HepG2 (cell line): ENCODE measurements around the gene NR2F6.

Source experiments
- CTCF ChIP-seq: sonication (generic); formaldehyde crosslinking; IDR thresholded peaks from 2 replicates; pipeline ENCODE4 v1.5.0; 2020; ENCODE audit warnings: mild to moderate bottlenecking, missing genetic modification reagents, moderate library complexity
- EP300 ChIP-seq, 3 experiments: sonication (generic) in 1 of 3; formaldehyde crosslinking in 1 of 3; IDR thresholded peaks; 2 replicates each; pipeline versions ENCODE4 v1.5.1 to v1.6.1; 2011 to 2020; ENCODE audit warnings: low read depth in 2 of 3, low read length in 2 of 3, borderline replicate concordance in 1 of 3, improper control_type of control experiment in 1 of 3, mild to moderate bottlenecking in 1 of 3, missing genetic modification reagents in 1 of 3, moderate library complexity in 1 of 3
- FOXK1 ChIP-seq: sonication (generic); formaldehyde crosslinking; IDR thresholded peaks from 2 replicates; pipeline ENCODE4 v1.4.0; 2020; ENCODE audit warnings: low read depth, missing genetic modification reagents, borderline replicate concordance
- GFI1 ChIP-seq: sonication (generic); formaldehyde crosslinking; IDR thresholded peaks from 2 replicates; pipeline ENCODE4 v1.5.0; 2020; ENCODE audit warnings: missing genetic modification reagents, mild to moderate bottlenecking, borderline replicate concordance
- MYC ChIP-seq: sonication (generic); formaldehyde crosslinking; IDR thresholded peaks from 2 replicates; pipeline ENCODE4 v1.9.0; 2021; ENCODE audit warnings: missing genetic modification reagents, borderline replicate concordance
- SNRNP70 ChIP-seq: fragments of 200-400 bp; formaldehyde crosslinking; IDR thresholded peaks from 2 replicates; pipeline ENCODE4 v1.6.1; 2017; ENCODE audit warnings: mild to moderate bottlenecking, low read depth, low read length, moderate library complexity
- SRY ChIP-seq: sonication (generic); formaldehyde crosslinking; IDR thresholded peaks from 2 replicates; pipeline ENCODE4 v1.8.0; 2022; ENCODE audit warnings: mild to moderate bottlenecking, missing genetic modification reagents
- TCF7 ChIP-seq: sonication (generic); IDR thresholded peaks from 2 replicates; pipeline ENCODE4 v1.6.1; 2016; ENCODE audit warnings: antibody characterized with exemption, low read depth
- ZHX1 ChIP-seq: sonication (generic); formaldehyde crosslinking; IDR thresholded peaks from 2 replicates; pipeline ENCODE4 v1.8.1; 2022; ENCODE audit warnings: low read depth, mild to moderate bottlenecking, missing genetic modification reagents
- ZNF350 ChIP-seq: sonication (generic); formaldehyde crosslinking; IDR thresholded peaks from 2 replicates; pipeline ENCODE4 v1.4.0; 2020; ENCODE audit warnings: mild to moderate bottlenecking, low read depth, missing genetic modification reagents, borderline replicate concordance

- TF ChIP-seq SNRNP70 (no peak), CTCF (CRISPR knock-in tag) (no peak), FOXK1 (CRISPR knock-in tag) (no peak), TCF7 (no peak), ZNF350 (CRISPR knock-in tag) (no peak), GFI1 (CRISPR knock-in tag) (no peak), EP300 (IDR thresholded peaks at IDR 0.05; ENCODE audit: low read depth in 2 of 2, low read length in 2 of 2) (no peak), EP300 (CRISPR knock-in tag; IDR thresholded peaks at IDR 0.05; ENCODE audit: borderline replicate concordance) (no peak), ZHX1 (CRISPR knock-in tag) (0 out of 2 replicates have a peak, but pooled peaks have one; percentile 21), MYC (no peak), SRY (CRISPR knock-in tag) (no peak)
These were observed 10.3 kb downstream of the NR2F6 start for GRCh38 chr19:17235300-17235970.
